ENCODE results near the gene GAGE12G.
"Not testable (repeated sequence)": the region's sequence is repeated elsewhere in the genome, so short reads cannot be mapped to it uniquely, and the experiment has no call there.

GRCh38 chrX:49590488-49590887, 20.3 kb downstream of the GAGE12G start:
- TF ChIP-seq, protein P1, sequence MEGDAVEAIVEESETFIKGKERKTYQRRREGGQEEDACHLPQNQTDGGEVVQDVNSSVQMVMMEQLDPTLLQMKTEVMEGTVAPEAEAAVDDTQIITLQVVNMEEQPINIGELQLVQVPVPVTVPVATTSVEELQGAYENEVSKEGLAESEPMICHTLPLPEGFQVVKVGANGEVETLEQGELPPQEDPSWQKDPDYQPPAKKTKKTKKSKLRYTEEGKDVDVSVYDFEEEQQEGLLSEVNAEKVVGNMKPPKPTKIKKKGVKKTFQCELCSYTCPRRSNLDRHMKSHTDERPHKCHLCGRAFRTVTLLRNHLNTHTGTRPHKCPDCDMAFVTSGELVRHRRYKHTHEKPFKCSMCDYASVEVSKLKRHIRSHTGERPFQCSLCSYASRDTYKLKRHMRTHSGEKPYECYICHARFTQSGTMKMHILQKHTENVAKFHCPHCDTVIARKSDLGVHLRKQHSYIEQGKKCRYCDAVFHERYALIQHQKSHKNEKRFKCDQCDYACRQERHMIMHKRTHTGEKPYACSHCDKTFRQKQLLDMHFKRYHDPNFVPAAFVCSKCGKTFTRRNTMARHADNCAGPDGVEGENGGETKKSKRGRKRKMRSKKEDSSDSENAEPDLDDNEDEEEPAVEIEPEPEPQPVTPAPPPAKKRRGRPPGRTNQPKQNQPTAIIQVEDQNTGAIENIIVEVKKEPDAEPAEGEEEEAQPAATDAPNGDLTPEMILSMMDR (IDR thresholded peaks at IDR 0.05; ENCODE audit: low read length): not testable (repeated sequence)
- not testable (repeated sequence) for TF ChIP-seq EZH2 (optimal IDR thresholded peaks at IDR 0.05; ENCODE audit: low read depth, low read length); EZH2phosphoT487 (IDR thresholded peaks at IDR 0.05; ENCODE audit: low read length)

Data from MM.1S (cell line).